Measurements from ENCODE around the gene STK10.
"Not testable (repeated sequence)": the region's sequence is repeated elsewhere in the genome, so short reads cannot be mapped to it uniquely, and the experiment has no call there.

The STK10 gene

GRCh38 chr5:172188033-172188892 lies at the start of gene STK10:
Gene STK10, minus strand, starts transcription at chr5:172188224. Its CDS starts 182 bp downstream, at chr5:172188042.
- DNase-seq (ENCODE audit: low read depth, low spot score): peak; percentile 98

- DNase-seq (ENCODE audit: low read depth, low spot score): peak; percentile 4
Observed at GRCh38 chr5:172235827-172236736, 48.1 kb upstream of the STK10 start.

DNA sequence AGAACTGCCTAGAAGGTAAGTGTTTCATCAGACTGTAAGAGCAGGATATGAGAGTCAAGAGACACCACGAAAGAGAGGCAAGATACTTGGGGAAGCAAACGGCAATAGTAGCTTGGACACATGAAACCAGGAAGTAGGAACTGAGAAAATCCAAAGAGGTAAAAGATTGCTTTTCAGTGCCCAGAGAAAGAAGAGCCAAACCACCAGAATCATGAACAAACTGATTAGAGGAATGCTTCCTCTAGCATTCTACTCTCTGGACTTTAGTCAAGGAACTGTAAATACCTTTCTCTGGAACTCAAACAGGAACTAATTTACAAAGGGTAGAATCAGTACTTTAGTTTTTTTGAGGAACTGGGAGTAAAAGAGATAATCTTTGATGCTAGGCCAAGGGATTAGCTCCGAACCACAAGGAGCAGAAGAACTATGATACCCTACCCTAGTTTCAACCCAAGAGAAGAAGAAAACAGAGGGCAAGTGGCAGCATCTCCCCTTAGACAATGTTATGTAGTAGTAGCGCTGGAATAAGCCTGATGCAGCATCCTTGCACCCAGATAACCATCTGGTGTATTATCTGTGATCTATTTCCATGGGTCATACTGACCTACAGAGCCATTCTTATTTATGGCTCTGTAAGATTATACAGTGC lies 47.2 kb upstream of the STK10 start:
- DNase-seq (ENCODE audit: low read depth, low spot score): peak; percentile 43

DNA sequence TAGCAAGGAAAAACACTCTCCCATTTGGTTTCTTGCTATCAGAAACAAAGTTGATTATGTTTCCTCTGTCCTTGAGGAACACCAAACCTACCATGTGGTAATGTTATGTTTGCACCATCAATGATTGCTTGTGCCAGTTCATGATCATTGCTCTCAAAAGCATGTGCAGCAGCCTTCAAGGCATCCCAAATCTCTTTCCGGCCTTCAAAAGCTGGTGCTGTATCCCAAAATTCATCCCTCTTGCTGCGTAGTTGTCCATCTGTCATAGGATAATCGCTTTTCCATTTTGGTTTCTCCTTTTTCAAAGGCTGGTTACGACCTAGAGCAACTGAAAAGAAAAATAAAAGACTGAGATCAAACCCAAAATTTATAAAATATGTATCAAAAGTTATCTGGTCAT lies 46.0 kb upstream of the STK10 start:
- DNase-seq (ENCODE audit: low read depth, low spot score): no peak

GRCh38 chr5:172229904-172230303 lies 41.9 kb upstream of the STK10 start:
- DNase-seq (ENCODE audit: low read depth, low spot score): no peak

DNA sequence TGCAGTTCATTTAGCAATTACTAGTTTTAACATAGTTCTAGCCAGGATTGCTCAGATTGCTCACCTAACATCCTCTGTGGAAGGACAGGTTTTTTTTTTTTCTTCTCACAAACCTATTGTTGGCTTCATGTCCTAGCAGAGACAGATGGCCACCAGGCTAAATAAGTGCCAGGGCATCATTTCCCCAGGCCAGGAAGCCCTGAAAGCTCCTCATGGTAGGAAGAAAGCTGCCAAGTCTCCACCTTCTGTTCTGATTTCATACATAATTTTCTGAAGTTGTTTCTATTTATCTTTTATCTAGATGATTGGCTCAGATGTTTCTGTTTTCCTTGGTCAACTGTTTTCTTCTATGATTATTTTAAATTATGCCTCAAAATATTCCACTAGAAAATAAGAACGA lies 37.0 kb upstream of the STK10 start:
- no peak for DNase-seq (ENCODE audit: low read depth, low spot score)

DNA sequence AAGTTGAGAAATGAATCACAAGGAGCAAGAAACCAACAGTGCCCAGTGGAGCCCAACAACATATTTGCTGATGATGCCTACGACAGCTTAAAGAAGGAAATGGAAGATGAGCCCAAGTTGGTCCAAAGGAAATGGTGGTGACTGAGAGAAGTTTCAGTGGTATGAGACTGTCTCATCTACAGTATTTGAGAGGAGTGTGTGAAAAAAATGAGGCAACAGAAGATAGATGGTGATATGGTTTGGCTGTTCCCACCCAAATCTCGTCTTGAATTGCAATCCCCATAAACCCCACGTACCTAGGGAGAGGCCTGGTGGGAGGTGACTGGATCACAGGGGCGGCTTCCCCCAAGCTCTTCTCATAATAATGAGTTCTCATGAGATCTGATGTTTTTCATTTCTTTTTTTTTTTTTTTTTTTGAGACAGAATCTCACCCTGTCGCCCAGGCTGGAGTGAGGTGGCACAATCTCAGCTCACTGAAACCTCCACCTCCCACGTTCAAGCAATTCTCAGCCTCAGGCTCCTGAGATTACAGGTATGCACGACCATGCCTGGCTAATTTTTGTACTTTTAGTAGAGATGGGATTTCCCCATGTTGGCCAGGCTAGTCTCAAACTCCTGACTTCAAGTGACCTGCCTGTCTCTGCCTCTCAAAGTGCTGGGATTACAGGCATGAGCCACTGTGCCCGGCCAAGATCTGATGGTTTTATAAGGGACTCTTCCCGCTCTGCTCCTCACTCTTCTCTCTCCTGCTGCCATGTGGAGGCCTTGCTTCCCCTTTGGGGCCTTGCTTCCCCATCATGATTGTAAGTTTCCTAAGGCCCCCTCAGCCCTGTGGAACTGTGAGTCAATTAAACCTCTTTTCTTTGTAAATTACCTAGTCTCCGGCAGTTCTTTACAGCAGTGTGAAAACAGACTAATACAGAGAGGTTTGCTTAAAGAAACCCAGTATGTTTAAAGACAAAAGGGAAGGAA lies 36.2 kb upstream of the STK10 start:
- no peak for DNase-seq (ENCODE audit: low read depth, low spot score)

DNA sequence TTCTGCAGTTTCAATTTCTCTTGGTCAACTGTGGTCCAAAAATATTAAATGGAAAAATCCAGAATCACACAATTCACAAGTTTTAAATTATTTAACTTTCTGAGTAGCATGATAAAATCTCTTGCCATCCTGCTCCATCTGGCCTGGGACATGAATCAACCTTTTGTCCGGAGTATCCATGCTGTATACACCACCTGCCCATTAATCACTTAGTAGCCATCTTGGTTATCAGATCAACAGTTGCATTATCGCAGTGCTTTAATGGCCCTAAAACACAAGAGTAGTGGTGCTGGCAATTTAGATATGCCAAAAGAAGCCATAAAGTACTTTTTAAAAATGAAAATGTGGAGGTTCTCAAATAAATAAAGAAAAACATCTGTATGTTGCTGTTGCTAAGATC lies 31.3 kb upstream of the STK10 start:
- no peak for DNase-seq (ENCODE audit: low read depth, low spot score)

- DNase-seq (ENCODE audit: low read depth, low spot score): no peak
Observed at GRCh38 chr5:172216345-172216744, 28.3 kb upstream of the STK10 start.

- no peak for DNase-seq (ENCODE audit: low read depth, low spot score)
Observed at GRCh38 chr5:172213126-172213525, 25.1 kb upstream of the STK10 start.

DNA sequence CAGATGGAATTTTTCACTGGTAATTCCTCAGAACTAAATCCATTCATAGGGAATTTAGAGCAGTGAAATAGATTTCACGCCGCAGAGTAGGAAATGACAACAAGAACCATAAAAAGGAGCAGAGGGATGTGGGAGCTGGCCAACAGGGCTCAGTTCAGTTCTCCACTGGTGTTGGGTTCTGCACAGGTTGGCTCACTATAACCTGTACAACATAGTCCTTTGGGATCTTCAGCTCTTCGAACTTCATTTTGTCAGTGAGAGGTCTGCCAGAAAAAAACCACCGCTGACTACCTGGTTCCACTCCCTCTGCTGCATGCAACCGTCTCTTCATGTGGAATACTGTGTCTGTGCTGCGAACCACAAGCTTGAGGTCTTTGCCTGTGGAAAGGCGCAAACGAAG lies 23.7 kb upstream of the STK10 start:
- no peak for DNase-seq (ENCODE audit: low read depth, low spot score)

DNA sequence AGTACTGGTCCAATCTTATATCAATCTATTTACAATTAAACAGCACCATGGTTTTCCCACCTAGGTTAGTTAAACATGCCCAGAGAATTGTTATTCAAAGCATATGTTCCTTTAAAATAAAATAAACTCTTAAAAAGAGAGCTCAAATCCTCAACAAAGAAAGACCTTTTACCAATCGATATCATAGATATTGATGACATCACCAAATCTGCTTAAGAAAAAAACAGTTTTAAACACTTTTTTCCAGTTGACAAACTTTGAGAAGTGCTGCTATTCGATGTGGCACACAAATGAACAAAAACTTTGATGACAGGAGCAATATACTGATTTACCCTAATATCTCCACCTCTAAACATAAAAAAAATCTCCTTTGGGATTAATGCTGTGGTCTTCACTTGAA lies 21.7 kb upstream of the STK10 start:
- DNase-seq (ENCODE audit: low read depth, low spot score): no peak

- DNase-seq (ENCODE audit: low read depth, low spot score): no peak
Observed at GRCh38 chr5:172207511-172207910, 19.5 kb upstream of the STK10 start.

GRCh38 chr5:172205984-172206383 lies 18.0 kb upstream of the STK10 start:
- DNase-seq (ENCODE audit: low read depth, low spot score): not testable (repeated sequence)

GRCh38 chr5:172200476-172200875 lies 12.5 kb upstream of the STK10 start:
- no peak for DNase-seq (ENCODE audit: low read depth, low spot score)

GRCh38 chr5:172199446-172199845 lies 11.4 kb upstream of the STK10 start:
- DNase-seq (ENCODE audit: low read depth, low spot score): no peak

GRCh38 chr5:172197775-172198174 lies 9.8 kb upstream of the STK10 start:
- not testable (repeated sequence) for DNase-seq (ENCODE audit: low read depth, low spot score)

GRCh38 chr5:172194985-172195774 lies 7.2 kb upstream of the STK10 start:
- DNase-seq (ENCODE audit: low read depth, low spot score): no peak

GRCh38 chr5:172193872-172194271 lies 5.8 kb upstream of the STK10 start, which contains the start of gene EFCAB9:
Gene EFCAB9, plus strand, starts transcription at chr5:172194172. Its CDS starts 1 bp downstream, at chr5:172194173.
- DNase-seq (ENCODE audit: low read depth, low spot score): no peak

Measured in astrocyte of the hippocampus (primary cell).